ENCODE measurements around the gene CNTNAP2.

The CNTNAP2 gene

DNA sequence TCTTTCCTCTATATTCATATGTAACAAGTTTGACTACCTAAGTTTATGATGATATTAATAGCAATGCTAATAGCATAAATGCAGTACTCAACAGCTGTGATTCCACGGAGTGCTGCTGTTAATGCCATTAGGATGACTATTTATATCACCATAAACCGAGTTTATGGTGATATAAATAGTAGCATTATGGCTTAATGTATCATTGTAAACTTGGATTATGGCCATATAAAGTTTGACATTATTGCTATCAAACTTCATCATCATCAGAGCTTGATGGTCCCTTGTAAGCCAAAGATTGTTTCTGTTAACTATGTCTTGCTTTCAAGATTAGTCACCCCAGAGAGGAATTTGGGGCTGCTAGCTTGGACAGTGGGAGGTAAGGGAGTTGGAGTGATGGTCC lies 1861.6 kb downstream of the CNTNAP2 start:
- no peaks in the 10 kb centered on the region for H3F3A ChIP-seq (ENCODE audit: insufficient read depth)
- H3K27me3 ChIP-seq (ENCODE audit: low read length), result no peaks in the 10 kb centered on the region
- no peak overlapping the region for H3K4me3 ChIP-seq (ENCODE audit: insufficient read depth, low read length, poor library complexity, severe bottlenecking)
- no peak overlapping the region for H3K27ac ChIP-seq (ENCODE audit: low read depth, low read length)
- H3K79me2 ChIP-seq (ENCODE audit: insufficient read depth, low read length), result no peaks in the 10 kb centered on the region
- no peaks in the 10 kb centered on the region for H4K20me1 ChIP-seq (ENCODE audit: low read depth, low read length)
- H3K9me2 ChIP-seq (replicated peaks; ENCODE audit: insufficient read depth, low read length), result no peaks in the 10 kb centered on the region
- H3K36me3 ChIP-seq (ENCODE audit: low read length), result no peaks in the 10 kb centered on the region
- no peak overlapping the region for H2AFZ ChIP-seq (ENCODE audit: low read depth, low read length, severe bottlenecking)
- H3K9ac ChIP-seq (ENCODE audit: low read length), result no peak overlapping the region
- TF ChIP-seq CTCF (IDR thresholded peaks at IDR 0.05; ENCODE audit: insufficient read depth, low read length, poor library complexity, severe bottlenecking) (no peak), EZH2phosphoT487 (conservative IDR thresholded peaks at IDR 0.05; ENCODE audit: low read length) (no peak)
- no peak overlapping the region for H3K4me2 ChIP-seq (ENCODE audit: low read depth, low read length, poor library complexity, severe bottlenecking)
- H3K9me3 ChIP-seq (ENCODE audit: insufficient read depth, low read length), result no peaks in the 10 kb centered on the region

DNA sequence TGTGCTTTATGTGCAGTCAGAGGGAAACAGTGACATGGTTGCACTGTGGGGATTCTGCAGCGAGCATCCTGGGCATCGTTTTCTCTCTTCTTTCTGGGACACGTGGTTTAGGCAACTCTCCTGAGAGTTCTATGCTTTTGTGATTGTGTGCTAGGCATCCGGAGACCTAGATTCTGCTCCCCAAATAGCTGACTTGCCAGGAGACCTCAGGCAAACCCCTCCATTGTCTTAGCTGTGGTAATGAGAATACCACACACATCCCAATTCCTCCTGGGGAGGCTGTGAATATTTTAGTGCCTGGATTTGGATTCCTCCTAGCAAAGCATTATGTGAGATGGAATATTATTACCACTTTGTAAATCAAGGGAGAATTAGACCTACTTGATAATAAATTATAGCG lies 1862.0 kb downstream of the CNTNAP2 start:
- no peak for TF ChIP-seq EZH2phosphoT487 (conservative IDR thresholded peaks at IDR 0.05; ENCODE audit: low read length)
- TF ChIP-seq CTCF (IDR thresholded peaks at IDR 0.05; ENCODE audit: insufficient read depth, low read length, poor library complexity, severe bottlenecking), result no peak
- Histone ChIP-seq H3K79me2 (ENCODE audit: insufficient read depth, low read length) (no peaks in the 10 kb centered on the region), H3K4me2 (ENCODE audit: low read depth, low read length, poor library complexity, severe bottlenecking) (no peak overlapping the region), H3K9me2 (replicated peaks; ENCODE audit: insufficient read depth, low read length) (no peaks in the 10 kb centered on the region), H2AFZ (ENCODE audit: low read depth, low read length, severe bottlenecking) (no peak overlapping the region), H3F3A (ENCODE audit: insufficient read depth) (no peaks in the 10 kb centered on the region), H3K27ac (ENCODE audit: low read depth, low read length) (no peak overlapping the region), H4K20me1 (ENCODE audit: low read depth, low read length) (no peaks in the 10 kb centered on the region), H3K27me3 (ENCODE audit: low read length) (no peaks in the 10 kb centered on the region), H3K9ac (ENCODE audit: low read length) (no peak overlapping the region), H3K4me3 (ENCODE audit: insufficient read depth, low read length, poor library complexity, severe bottlenecking) (no peak overlapping the region), H3K36me3 (ENCODE audit: low read length) (no peaks in the 10 kb centered on the region), H3K9me3 (ENCODE audit: insufficient read depth, low read length) (no peaks in the 10 kb centered on the region)

DNA sequence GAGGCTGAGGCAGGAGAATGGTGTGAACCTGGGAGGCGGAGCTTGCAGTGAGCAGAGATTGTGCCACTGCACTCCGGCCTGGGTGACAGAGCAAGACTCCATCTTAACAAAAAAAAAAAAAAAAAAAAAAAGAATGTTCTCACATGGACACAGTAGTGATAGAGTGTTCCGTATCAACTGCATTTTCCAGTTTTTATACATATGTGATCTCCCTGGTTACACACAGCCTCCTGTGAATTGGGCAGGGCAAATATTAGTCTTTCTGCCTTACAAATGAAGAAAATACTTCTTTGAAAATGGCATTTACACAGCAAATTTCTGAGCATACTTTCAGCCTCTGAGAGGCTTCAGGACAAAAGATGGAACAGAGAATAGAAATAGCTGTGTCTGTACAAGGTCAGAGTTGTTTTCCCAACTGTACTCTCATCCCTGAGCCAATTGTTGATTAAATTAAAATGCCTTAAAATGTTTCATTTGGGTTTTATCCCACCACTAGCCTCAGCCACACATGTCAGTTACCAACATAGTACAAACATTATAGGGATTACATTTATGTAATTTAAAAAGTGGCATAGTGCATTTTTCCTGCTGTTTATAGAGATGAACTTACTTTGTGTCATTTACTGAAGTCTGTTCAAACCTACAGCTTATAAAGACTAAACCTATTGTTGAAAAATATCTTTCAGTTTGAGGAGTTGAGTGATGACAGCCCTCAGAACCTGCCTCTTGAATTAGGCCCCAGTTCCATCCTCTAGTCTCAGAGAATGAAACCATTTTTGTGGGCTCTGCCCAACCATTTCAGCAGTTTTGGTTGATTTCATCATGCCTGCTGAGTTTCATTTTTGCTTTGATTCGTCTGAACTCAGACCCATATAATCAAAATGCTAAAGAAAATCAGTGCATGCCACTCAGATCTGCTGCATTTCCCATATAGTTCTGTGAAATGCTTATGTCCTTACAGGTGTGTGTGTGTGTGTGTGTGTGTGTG lies 1864.5 kb downstream of the CNTNAP2 start:
- no peak overlapping the region for H3K9ac ChIP-seq (ENCODE audit: low read length)
- no peaks in the 10 kb centered on the region for H3K36me3 ChIP-seq (ENCODE audit: low read length)
- H3K4me2 ChIP-seq (ENCODE audit: low read depth, low read length, poor library complexity, severe bottlenecking), result no peak overlapping the region
- TF ChIP-seq EZH2phosphoT487 (conservative IDR thresholded peaks at IDR 0.05; ENCODE audit: low read length) (no peak), CTCF (IDR thresholded peaks at IDR 0.05; ENCODE audit: insufficient read depth, low read length, poor library complexity, severe bottlenecking) (no peak)
- H3K27me3 ChIP-seq (ENCODE audit: low read length), result no peaks in the 10 kb centered on the region
- no peaks in the 10 kb centered on the region for H3K9me2 ChIP-seq (replicated peaks; ENCODE audit: insufficient read depth, low read length)
- no peaks in the 10 kb centered on the region for H3K79me2 ChIP-seq (ENCODE audit: insufficient read depth, low read length)
- H3K27ac ChIP-seq (ENCODE audit: low read depth, low read length), result no peak overlapping the region
- H4K20me1 ChIP-seq (ENCODE audit: low read depth, low read length), result no peaks in the 10 kb centered on the region
- H3K9me3 ChIP-seq (ENCODE audit: insufficient read depth, low read length), result no peaks in the 10 kb centered on the region
- H2AFZ ChIP-seq (ENCODE audit: low read depth, low read length, severe bottlenecking), result no peak overlapping the region
- no peak overlapping the region for H3K4me3 ChIP-seq (ENCODE audit: insufficient read depth, low read length, poor library complexity, severe bottlenecking)
- H3F3A ChIP-seq (ENCODE audit: insufficient read depth), result no peaks in the 10 kb centered on the region
